Measurements from ENCODE around the gene RGL3. TPM values are rescaled to one million over a fixed set of nuclear protein-coding genes. Genes with fewer than 3 reads are reported as not detected.

The RGL3 gene
- total and polyA plus RNA-seq, 9 of the 15 experiments (the other 6 are each of a cell fraction or from before 2014, with no cell fraction given), result 0.12 to 0.61 (median 0.32) TPM; not detected in 4

DNA sequence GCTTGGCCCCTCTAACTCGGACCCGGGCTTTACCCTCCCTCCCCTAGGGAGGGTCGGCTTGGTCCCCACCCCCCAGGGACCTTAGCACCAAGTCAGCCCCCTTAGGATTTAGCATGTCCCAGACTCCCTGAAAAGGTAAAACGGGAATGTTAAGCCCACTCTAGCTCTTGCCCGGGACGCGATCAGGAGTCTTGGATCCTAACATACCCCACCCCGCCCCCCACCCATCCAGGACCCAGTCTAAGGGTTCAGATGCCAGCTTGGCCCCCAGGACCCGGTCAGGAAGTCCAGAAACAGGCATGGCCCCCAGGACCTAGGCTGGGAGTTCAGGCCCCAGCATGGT, 35.4 kb downstream of the RGL3 start:
- 0% methylated on average over 3 of the region's 9 CpGs for WGBS (ENCODE audit: insufficient coverage, low coverage, missing lambda C conversion rate)
- Histone ChIP-seq H3K79me2 (ENCODE audit: control insufficient read depth, insufficient read depth, low read length) (peaks cover 16% of the 10 kb centered on the region; the same call in 2 of the 3 replicates), H3K27me3 (ENCODE audit: control insufficient read depth in 2 of 2, insufficient read depth in 2 of 2, low read length in 2 of 2) (no peaks in the 10 kb centered on the region), H3K9me1 (ENCODE audit: control insufficient read depth, insufficient read depth, low read length) (peaks cover 3% of the 10 kb centered on the region), H4K20me1 (replicated peaks; ENCODE audit: control insufficient read depth, insufficient read depth, low read length) (no peaks in the 10 kb centered on the region; the same call in 1 of the 2 replicates), H2AFZ (ENCODE audit: low read depth, low read length) (peak overlapping the region; percentile 86), H3K4me3 (peak overlapping the region; percentile 50), H3K9ac (ENCODE audit: insufficient read depth in 1 of 2, low read depth in 2 of 2, low read length in 2 of 2) (peak overlapping the region; percentile 64 to 91; a peak in 3 of 4 replicates), H3K36me3 (ENCODE audit: control insufficient read depth, insufficient read depth, low read length) (peaks cover 27% of the 10 kb centered on the region), H3K9me3 (replicated peaks; ENCODE audit: control insufficient read depth, insufficient read depth, low read depth, low read length) (no peaks in the 10 kb centered on the region), H3K4me2 (ENCODE audit: insufficient read depth, low read length) (peak overlapping the region; percentile 90), H3K27ac (ENCODE audit: extremely low read depth, low read depth, low read length) (peak overlapping the region; percentile 70), H3K4me1 (replicated peaks in 1 of 2; ENCODE audit: control insufficient read depth in 2 of 2, insufficient read depth in 2 of 2, low read length in 2 of 2) (peaks cover 8 to 46% of the 10 kb centered on the region in 2 experiments; a peak in 3 of 5 replicates)
- ChIA-PET POLR2A (interaction anchor here (0.6 to 2.8 kb wide), 5 partner anchors 9 to 519 kb away, joined by 3 to 20 read pairs (median 3); partner anchors contain the start of gene SWSAP1), CTCF (ENCODE audit: low intra/inter-chr PET ratio) (no interaction called here)
- no TSS peak for BruUV-seq (replicated peaks)
- FAIRE-seq (no peak), DNase-seq (ENCODE audit: extremely low read depth in 1 of 4, low spot score in 3 of 4) (peak in 1 of 4 experiments; percentile 25), ATAC-seq (no peak)
- intact Hi-C loops (cut with micrococcal nuclease) (loop anchor here (1.0 to 5.0 kb wide), 3 partner anchors 52 to 99 kb away; partner anchors contain the start of genes ELAVL3, ODAD3 and PRKCSH), in situ Hi-C loops (cut with MboI) (no loop called here)
- TF ChIP-seq ZNF76 (CRISPR knock-in tag; IDR thresholded peaks at IDR 0.05; ENCODE audit: borderline replicate concordance) (no peak), CHD1 (IDR thresholded peaks at IDR 0.05; ENCODE audit: low read length) (no peak), ZNF431 (CRISPR knock-in tag; IDR thresholded peaks at IDR 0.05) (0 out of 2 replicates have a peak, but pooled peaks have one; percentile 50), FOXK2 (conservative IDR thresholded peaks at IDR 0.05 in 1 of 2, IDR thresholded peaks at IDR 0.05 in 1 of 2; ENCODE audit: low read depth in 2 of 2) (0 out of 4 replicates have a peak, but pooled peaks of 1 of the 2 experiments have one; percentile 14), MYNN (IDR thresholded peaks at IDR 0.05) (no peak), MYNN (CRISPR knock-in tag; IDR thresholded peaks at IDR 0.05) (no peak), PPARD (CRISPR knock-in tag; IDR thresholded peaks at IDR 0.05) (no peak), JUN (IDR thresholded peaks at IDR 0.05; ENCODE audit: borderline replicate concordance, low read depth, low read length) (no peak), JUN (CRISPR knock-in tag; IDR thresholded peaks at IDR 0.05; ENCODE audit: borderline replicate concordance) (no peak), TEAD2 (tag; IDR thresholded peaks at IDR 0.05) (no peak)
- TF ChIP-seq, protein P1, sequence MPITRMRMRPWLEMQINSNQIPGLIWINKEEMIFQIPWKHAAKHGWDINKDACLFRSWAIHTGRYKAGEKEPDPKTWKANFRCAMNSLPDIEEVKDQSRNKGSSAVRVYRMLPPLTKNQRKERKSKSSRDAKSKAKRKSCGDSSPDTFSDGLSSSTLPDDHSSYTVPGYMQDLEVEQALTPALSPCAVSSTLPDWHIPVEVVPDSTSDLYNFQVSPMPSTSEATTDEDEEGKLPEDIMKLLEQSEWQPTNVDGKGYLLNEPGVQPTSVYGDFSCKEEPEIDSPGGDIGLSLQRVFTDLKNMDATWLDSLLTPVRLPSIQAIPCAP (CRISPR knock-in tag; IDR thresholded peaks at IDR 0.05; ENCODE audit: borderline replicate concordance), result 0 out of 2 replicates have a peak, but pooled peaks have one; percentile 28
